Liver (tissue), 9 donors: ENCODE measurements around the gene RBM42. TPM values are rescaled to one million over a fixed set of nuclear protein-coding genes. Genes with fewer than 3 reads are reported as not detected.

Experiments
- DNase-seq: peaks from one replicate; pipeline ENCODE4 v3.0.0-alpha.2; 2017; ENCODE audit warnings: low spot score
- H3K27ac ChIP-seq, 2 donors: one replicate each; pipeline ENCODE4 v1.7.0; 2013; ENCODE audit warnings: inconsistent platforms in 2 of 2, low read length in 2 of 2, control low read depth in 1 of 2, low read depth in 1 of 2, mild to moderate bottlenecking in 1 of 2
- H3K27me3 ChIP-seq, 4 donors: one replicate each; pipeline versions ENCODE4 v1.6.1 to v1.7.0; 2013; ENCODE audit warnings: low read length in 3 of 4, inconsistent platforms in 1 of 4, mild to moderate bottlenecking in 1 of 4, moderate library complexity in 1 of 4; ENCODE audit not compliant: control insufficient read depth in 4 of 4, insufficient read depth in 4 of 4
- H3K36me3 ChIP-seq, 4 donors: one replicate each; pipeline versions ENCODE4 v1.6.1 to v1.7.0; 2013; ENCODE audit warnings: low read length in 3 of 4, mild to moderate bottlenecking in 3 of 4, low read depth in 1 of 4, moderate library complexity in 1 of 4; ENCODE audit not compliant: control insufficient read depth in 4 of 4, insufficient read depth in 3 of 4
- H3K4me1 ChIP-seq, 4 donors: one replicate each; pipeline versions ENCODE4 v1.6.1 to v1.7.0; 2013; ENCODE audit warnings: low read length in 3 of 4, mild to moderate bottlenecking in 3 of 4, moderate library complexity in 1 of 4; ENCODE audit not compliant: control insufficient read depth in 4 of 4, insufficient read depth in 4 of 4
- H3K4me3 ChIP-seq, 3 donors: one replicate each; pipeline versions ENCODE4 v1.6.1 to v1.7.0; 2013; ENCODE audit warnings: low read length in 3 of 3, control low read depth in 1 of 3, low read depth in 1 of 3, mild to moderate bottlenecking in 1 of 3
- H3K9ac ChIP-seq, 2 donors: one replicate each; pipeline ENCODE4 v1.7.0; 2013; ENCODE audit warnings: low read length in 2 of 2, mild to moderate bottlenecking in 2 of 2, moderate library complexity in 2 of 2, control low read depth in 1 of 2, low read depth in 1 of 2
- H3K9me3 ChIP-seq, 4 donors: one replicate each; pipeline versions ENCODE4 v1.6.1 to v1.7.0; 2013; ENCODE audit warnings: low read length in 3 of 4; ENCODE audit not compliant: control insufficient read depth in 4 of 4
- ATF3 ChIP-seq: IDR thresholded peaks from 2 replicates; pipeline ENCODE4 v1.6.1; 2016; ENCODE audit warnings: antibody characterized with exemption
- CTCF ChIP-seq: fragments of 150-350 bp; IDR thresholded peaks from 2 replicates; pipeline ENCODE4 v1.5.1; 2017; ENCODE audit warnings: improper control_type of control experiment, low read depth, low read length; ENCODE audit not compliant: missing input control
- FOXA1 ChIP-seq: IDR thresholded peaks from 2 replicates; pipeline ENCODE4 v1.6.1; 2016; ENCODE audit warnings: antibody characterized with exemption
- FOXA2 ChIP-seq: IDR thresholded peaks from 2 replicates; pipeline ENCODE4 v1.6.1; 2016; ENCODE audit warnings: antibody characterized with exemption
- GABPA ChIP-seq, 2 donors: IDR thresholded peaks in 1 of 2; conservative IDR thresholded peaks in 1 of 2; 2 replicates each; pipeline ENCODE4 v1.6.1; 2016; ENCODE audit warnings: antibody characterized with exemption in 2 of 2, mild to moderate bottlenecking in 1 of 2, moderate library complexity in 1 of 2
- HNF4A ChIP-seq, 2 donors: conservative IDR thresholded peaks; 2 replicates each; pipeline ENCODE4 v1.6.1; 2016; ENCODE audit warnings: antibody characterized with exemption in 2 of 2, mild to moderate bottlenecking in 2 of 2
- HNF4G ChIP-seq: IDR thresholded peaks from 2 replicates; pipeline ENCODE4 v1.6.1; 2016; ENCODE audit warnings: antibody characterized with exemption
- JUND ChIP-seq, 2 donors: IDR thresholded peaks; 2 replicates each; pipeline ENCODE4 v1.6.1; 2016; ENCODE audit warnings: antibody characterized with exemption in 2 of 2
- MAX ChIP-seq: IDR thresholded peaks from 2 replicates; pipeline ENCODE4 v1.6.1; 2016; ENCODE audit warnings: antibody characterized with exemption
- NR2F2 ChIP-seq: IDR thresholded peaks from 2 replicates; pipeline ENCODE4 v1.6.1; 2016; ENCODE audit warnings: antibody characterized with exemption
- RAD21 ChIP-seq, 2 donors: IDR thresholded peaks; 2 replicates each; pipeline ENCODE4 v1.6.1; 2016; ENCODE audit warnings: antibody characterized with exemption in 2 of 2, mild to moderate bottlenecking in 2 of 2
- RXRA ChIP-seq, 2 donors: IDR thresholded peaks; 2 replicates each; pipeline ENCODE4 v1.6.1; 2017 to 2018; ENCODE audit warnings: antibody characterized with exemption in 2 of 2, mild to moderate bottlenecking in 1 of 2
- SP1 ChIP-seq: IDR thresholded peaks from 2 replicates; pipeline ENCODE4 v1.6.1; 2018; ENCODE audit warnings: antibody characterized with exemption, mild to moderate bottlenecking
- TAF1 ChIP-seq: conservative IDR thresholded peaks from 2 replicates; pipeline ENCODE4 v1.6.1; 2016; ENCODE audit warnings: antibody characterized with exemption, mild to moderate bottlenecking
- YY1 ChIP-seq: IDR thresholded peaks from 2 replicates; pipeline ENCODE4 v1.6.1; 2016; ENCODE audit warnings: antibody characterized with exemption, mild to moderate bottlenecking
- WGBS: extraction: QIAGEN DNeasy Blood & Tissue Kit; methylation state at CpG from one replicate; pipeline ENCODE4 v1.1.7; 2013; 5-methylcytosine and 5-hydroxymethylcytosine counted together
- polyA plus RNA-seq, 2 donors: library from polyadenylated mRNA; stranded (reverse) in 1 of 2; unstranded in 1 of 2; fragments of 200-250 nt in 1 of 2; fragments of >200 nt in 1 of 2; fragmentation: Nextera tagmentation in 1 of 2; extraction: Ambion mirVana in 1 of 2; gene quantifications; one replicate each; pipeline versions ENCODE4 v1.2.1 to v1.2.3, GENCODE V29; 2013 to 2015
- total RNA-seq, 2 donors: library from RNA; depleted of rRNA; stranded (reverse); fragments of >200 nt; gene quantifications; one replicate each; pipeline ENCODE4 v1.2.3, GENCODE V29; 2014
- TF ChIP-seq, protein P1 (sequence below): IDR thresholded peaks from 2 replicates; pipeline ENCODE4 v1.6.1; 2016; ENCODE audit warnings: antibody characterized with exemption
- TF ChIP-seq, protein P2 (sequence below): IDR thresholded peaks from 2 replicates; pipeline ENCODE4 v1.6.1; 2016; ENCODE audit warnings: antibody characterized with exemption, mild to moderate bottlenecking
- donor health status: healthy.
- donor health status: healthy.
- donor health status: healthy.
- donor health status: healthy.
- donor health status: healthy.

RBM42 gene
- total and polyA plus RNA-seq, 4 donors = 17.8 to 34.7 (median 20.1) TPM

DNA sequence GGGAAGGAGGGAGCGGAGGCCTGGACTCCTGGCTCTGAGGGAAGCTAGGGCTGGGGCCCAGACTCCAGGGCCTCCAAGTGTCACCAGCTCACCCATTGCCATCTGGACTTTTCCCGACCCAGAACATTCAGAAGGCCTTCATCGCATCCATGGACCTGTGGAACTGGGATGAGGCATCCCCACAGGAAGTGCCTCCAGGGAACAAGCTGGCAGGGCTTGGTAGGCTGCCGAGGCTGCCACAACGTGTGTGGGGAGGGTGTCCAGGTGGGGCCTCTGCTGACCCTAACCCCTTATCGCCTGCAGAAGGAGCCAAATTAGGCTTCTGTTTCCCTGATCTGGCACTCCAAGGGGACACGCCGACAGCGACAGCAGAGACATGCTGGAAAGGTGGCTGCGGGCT lies 13.5 kb downstream of the RBM42 start:
- no peaks in the 10 kb centered on the region for H3K27me3 ChIP-seq
- 82% methylated on average over 10 of the region's 10 CpGs for WGBS
- DNase-seq = no peak
- H3K9me3 ChIP-seq = no peaks in the 10 kb centered on the region
- no peak overlapping the region for H3K27ac ChIP-seq
- H3K4me1 ChIP-seq = peaks cover 0 to 20% (median 9%) of the 10 kb centered on the region in 4 donors
- peaks cover 1 to 9% (median 4%) of the 10 kb centered on the region in 4 donors for H3K36me3 ChIP-seq
- TF ChIP-seq YY1 = no peak
- no peak for TF ChIP-seq HNF4G
- TF ChIP-seq GABPA (IDR thresholded peaks at IDR 0.05 in 1 of 2, conservative IDR thresholded peaks at IDR 0.05 in 1 of 2) = no peak
- no peak for TF ChIP-seq HNF4A (conservative IDR thresholded peaks at IDR 0.05)
- TF ChIP-seq, protein P1, sequence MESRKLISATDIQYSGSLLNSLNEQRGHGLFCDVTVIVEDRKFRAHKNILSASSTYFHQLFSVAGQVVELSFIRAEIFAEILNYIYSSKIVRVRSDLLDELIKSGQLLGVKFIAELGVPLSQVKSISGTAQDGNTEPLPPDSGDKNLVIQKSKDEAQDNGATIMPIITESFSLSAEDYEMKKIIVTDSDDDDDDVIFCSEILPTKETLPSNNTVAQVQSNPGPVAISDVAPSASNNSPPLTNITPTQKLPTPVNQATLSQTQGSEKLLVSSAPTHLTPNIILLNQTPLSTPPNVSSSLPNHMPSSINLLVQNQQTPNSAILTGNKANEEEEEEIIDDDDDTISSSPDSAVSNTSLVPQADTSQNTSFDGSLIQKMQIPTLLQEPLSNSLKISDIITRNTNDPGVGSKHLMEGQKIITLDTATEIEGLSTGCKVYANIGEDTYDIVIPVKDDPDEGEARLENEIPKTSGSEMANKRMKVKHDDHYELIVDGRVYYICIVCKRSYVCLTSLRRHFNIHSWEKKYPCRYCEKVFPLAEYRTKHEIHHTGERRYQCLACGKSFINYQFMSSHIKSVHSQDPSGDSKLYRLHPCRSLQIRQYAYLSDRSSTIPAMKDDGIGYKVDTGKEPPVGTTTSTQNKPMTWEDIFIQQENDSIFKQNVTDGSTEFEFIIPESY = no peak
- TF ChIP-seq MAX = no peak
- no peak for TF ChIP-seq NR2F2
- no peak for TF ChIP-seq FOXA1
- no peak for TF ChIP-seq FOXA2
- TF ChIP-seq, protein P2, sequence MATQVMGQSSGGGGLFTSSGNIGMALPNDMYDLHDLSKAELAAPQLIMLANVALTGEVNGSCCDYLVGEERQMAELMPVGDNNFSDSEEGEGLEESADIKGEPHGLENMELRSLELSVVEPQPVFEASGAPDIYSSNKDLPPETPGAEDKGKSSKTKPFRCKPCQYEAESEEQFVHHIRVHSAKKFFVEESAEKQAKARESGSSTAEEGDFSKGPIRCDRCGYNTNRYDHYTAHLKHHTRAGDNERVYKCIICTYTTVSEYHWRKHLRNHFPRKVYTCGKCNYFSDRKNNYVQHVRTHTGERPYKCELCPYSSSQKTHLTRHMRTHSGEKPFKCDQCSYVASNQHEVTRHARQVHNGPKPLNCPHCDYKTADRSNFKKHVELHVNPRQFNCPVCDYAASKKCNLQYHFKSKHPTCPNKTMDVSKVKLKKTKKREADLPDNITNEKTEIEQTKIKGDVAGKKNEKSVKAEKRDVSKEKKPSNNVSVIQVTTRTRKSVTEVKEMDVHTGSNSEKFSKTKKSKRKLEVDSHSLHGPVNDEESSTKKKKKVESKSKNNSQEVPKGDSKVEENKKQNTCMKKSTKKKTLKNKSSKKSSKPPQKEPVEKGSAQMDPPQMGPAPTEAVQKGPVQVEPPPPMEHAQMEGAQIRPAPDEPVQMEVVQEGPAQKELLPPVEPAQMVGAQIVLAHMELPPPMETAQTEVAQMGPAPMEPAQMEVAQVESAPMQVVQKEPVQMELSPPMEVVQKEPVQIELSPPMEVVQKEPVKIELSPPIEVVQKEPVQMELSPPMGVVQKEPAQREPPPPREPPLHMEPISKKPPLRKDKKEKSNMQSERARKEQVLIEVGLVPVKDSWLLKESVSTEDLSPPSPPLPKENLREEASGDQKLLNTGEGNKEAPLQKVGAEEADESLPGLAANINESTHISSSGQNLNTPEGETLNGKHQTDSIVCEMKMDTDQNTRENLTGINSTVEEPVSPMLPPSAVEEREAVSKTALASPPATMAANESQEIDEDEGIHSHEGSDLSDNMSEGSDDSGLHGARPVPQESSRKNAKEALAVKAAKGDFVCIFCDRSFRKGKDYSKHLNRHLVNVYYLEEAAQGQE = no peak
- no peak for TF ChIP-seq JUND (IDR thresholded peaks at IDR 0.05)
- TF ChIP-seq TAF1 = no peak
- TF ChIP-seq ATF3 = no peak
- TF ChIP-seq RAD21 (IDR thresholded peaks at IDR 0.05) = no peak
- no peak for TF ChIP-seq CTCF
- TF ChIP-seq RXRA (IDR thresholded peaks at IDR 0.05) = no peak
- TF ChIP-seq SP1 = no peak
- no peak overlapping the region for H3K9ac ChIP-seq
- H3K4me3 ChIP-seq = no peak overlapping the region
